ENCODE results near the gene JMJD1C.
A peak's percentile ranks its signal among the peaks of the same experiment; 100 is the strongest.

JMJD1C gene

DNA sequence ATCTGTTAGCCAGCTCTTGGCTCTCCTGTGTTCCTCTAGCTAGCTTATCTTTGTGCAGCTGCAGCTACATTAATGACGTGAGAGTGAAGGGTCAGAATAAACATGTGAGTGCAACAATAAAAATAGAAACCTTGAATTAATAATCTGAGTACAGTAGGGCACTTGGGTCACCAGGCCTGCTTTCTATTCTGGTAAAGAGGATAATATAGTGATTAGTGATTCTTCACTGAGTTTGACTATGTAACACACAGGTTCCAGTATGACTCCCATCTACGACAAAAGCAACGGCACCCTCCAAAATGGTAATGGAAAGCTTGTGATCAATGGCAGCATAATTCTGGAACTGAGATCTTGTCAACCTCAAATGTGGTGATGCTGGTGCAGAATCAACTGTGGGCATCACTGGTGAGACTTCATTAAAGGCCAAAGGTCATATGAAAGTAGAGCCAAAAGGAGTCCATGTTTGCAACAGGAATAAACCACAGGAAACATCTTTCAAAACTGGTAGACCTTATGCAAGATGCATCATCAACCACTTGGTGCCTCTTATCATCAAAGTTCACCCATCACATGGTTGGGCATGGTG lies 255.1 kb downstream of the JMJD1C start:
- DNase-seq, result no peak

DNA sequence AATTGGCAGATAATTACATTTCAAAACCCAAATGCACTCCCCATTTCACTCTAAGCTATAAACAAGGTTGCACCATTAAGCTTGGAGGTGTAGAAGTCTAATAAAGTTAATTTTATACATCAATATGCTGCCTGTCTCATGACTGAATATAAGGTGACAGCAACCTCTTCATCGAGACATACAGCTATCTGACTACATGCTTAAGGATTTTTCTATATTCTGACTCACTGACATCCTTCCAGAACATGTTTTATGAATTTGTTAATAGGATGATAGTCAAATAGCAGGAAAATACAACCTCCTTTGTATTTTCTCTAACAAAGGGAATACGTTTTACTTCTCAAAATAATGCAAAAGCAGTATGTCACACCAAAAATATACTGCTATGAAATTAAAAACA lies 256.1 kb downstream of the JMJD1C start:
- peak; percentile 55 for DNase-seq

DNA sequence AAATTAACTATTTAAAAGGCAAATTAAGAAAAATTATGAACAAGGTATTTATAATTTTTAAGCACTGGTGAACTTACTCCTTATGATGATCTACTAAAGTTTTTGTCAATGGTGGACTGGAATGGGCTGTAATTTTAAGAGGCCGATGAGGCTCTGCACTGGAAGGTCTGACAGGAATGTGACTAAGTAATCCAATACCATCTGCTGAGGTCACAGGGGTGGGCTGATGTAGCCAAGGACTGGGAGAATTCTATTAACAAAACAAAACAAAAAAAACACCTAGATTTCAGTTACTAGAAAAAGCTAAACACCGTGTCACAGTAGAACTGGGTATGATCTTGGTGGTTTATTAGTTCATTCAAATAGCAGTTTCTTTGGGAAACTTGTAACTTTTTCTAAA lies 256.8 kb downstream of the JMJD1C start:
- peak; percentile 63 for DNase-seq

DNA sequence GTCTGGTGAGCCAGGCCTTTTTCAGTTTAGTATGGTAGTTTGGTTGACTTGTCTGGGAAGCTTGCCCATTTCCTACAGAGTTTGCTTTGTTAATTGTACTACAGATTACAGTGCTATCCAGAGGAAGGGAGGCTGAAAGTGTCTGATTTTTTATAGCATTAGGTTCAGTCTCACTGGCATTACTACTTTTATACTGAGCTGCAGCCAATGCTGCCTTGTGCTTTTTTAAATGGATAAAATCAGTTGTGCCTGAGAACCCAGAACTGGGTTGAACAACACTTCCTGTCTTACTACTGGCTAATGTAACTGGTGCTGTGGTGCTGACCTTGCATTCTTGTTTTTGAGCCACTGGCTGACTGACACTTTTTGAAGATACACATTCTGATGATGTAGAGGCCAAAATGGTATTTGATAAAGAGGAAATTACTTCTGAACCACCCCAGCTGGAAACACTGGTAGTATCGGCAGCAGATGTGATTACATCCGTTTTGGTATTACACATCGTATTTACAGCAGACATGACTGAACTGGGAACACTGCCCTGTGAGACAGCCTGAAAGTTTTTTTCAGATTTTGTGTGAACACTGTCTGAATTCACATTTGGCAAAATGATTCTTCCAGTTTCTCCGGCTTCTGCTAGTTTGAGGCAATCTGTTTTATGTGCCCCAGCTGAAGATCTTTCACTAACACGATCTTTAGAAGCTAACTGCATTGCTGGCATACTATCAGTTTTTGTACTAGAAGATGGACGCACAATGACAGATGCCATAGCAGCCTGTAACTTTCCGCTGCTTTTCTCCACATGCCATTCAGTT lies 258.6 kb downstream of the JMJD1C start:
- DNase-seq, result peak; percentile 64

DNA sequence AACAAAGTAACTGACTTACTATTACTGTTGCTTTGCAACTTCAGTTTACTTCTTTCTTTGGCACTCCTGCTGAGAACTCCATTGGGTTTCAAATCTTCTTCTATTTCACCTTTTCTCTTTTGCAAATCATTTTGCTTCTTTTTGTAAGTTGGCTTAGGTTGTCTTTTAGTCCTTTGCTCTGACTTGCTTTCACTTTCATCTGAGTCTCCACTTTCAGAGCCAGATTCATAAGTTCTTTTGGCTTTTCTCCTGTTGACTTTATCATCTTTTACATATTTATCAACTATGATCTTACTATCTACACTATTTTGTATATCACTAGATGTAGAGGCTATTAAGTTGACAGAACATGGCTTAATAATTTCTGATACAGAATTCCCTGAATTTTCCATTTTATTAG lies 259.2 kb downstream of the JMJD1C start:
- no peak for DNase-seq

DNA sequence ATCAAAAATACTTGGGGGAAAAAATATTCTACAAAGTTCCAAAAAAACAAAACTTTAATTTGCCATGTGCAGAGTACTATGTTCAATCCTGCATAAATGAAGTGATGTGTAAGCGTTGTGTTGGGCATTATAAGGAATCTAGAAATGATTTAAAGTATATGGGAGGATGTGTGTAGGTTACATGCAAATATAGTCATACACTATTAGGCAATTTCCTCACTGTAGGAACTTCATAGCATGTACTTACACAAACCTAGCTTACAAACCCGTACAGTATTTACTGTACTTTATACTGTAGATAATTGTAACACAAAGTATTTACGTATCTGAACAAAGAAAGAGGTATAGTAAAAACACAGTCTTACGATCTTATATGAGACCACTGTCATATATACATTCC lies 260.4 kb downstream of the JMJD1C start:
- DNase-seq, result no peak

DNA sequence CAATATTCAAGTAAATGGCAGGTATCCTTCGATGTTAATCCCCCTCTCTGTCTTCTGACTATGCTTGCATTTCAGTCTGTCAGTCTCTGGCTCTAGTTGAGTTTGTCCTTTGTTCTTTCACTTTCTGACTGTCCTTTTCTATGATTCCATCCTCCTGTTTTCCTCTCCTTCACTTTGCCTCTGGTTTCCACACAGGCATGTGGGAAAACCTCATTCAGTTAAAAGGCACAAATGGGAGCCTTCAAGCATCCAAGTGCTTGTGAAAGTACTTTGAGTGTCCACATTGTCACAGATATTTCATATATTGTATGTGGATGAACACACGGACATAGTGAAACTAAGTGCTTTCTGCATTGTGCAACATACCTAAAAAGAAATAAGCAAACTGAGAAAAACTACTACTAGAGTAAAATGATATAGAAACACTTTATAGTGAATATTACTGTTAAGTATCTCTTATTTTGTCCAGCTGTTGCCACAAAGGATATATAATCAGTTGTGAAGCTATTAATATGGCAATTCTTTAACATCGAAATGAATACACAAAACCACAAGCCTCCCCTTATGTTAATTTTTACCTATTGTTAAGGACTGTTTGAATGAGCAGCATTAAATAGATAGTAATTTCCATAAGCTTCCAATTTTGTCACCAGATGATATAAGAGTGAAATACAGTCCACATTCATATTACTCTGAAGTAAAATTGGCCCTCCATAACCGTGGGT lies 260.9 kb downstream of the JMJD1C start:
- DNase-seq, result no peak

DNA sequence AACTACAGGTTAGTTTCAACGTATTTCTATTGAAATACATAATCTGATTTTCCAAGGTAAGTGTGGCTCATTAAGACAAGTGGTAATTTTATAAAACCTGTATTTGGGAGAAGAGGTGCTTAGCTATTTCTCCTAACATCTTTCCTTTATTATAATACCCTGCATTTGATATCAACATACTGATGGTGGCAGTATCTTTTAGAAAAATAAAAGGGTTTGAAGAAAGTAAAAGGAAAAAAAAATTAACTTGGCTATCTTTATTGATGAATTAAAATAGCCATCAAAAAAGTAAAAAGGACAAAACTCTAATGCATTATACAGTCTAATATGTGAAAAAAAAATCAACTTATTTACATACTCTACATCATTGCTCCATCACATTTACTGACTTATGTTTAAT lies 264.7 kb downstream of the JMJD1C start:
- DNase-seq, result no peak

DNA sequence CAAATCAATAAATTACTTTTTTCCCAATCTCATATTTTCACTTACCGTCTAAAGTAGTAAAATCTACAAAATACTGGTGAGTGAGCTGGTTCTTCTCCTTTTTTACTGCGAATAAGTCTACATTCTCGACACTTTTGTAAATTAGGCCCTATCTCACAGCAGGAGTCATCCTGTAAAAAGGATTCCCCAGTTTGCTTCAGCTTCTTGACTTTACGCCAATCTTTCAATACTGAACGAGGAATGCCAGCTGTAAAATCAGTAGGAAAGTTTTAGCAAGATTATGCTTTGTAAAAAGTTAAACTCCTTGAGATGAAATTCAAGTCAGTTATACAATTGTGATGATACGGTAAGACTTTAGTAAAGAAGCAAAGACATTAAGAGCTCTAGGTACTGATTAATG lies 265.3 kb downstream of the JMJD1C start:
- DNase-seq, result no peak

DNA sequence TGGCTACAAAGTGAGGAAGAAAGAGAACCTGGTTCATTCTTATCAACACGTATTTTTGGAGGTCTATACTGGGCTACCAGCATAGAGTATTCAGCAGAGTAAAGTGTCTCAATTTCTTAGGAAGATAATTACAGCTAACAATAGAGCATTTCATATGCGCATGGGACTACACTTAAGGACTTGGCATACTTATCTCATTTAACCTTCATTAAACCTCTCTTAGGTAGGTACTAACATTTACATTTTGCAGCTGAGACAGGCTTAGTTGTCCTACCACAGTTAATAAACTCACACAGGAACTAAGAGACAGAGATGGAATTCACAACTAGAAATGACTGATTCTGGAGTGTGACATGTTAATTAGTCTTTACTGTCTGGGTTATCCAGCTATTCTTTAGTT lies 266.1 kb downstream of the JMJD1C start:
- DNase-seq, result no peak

DNA sequence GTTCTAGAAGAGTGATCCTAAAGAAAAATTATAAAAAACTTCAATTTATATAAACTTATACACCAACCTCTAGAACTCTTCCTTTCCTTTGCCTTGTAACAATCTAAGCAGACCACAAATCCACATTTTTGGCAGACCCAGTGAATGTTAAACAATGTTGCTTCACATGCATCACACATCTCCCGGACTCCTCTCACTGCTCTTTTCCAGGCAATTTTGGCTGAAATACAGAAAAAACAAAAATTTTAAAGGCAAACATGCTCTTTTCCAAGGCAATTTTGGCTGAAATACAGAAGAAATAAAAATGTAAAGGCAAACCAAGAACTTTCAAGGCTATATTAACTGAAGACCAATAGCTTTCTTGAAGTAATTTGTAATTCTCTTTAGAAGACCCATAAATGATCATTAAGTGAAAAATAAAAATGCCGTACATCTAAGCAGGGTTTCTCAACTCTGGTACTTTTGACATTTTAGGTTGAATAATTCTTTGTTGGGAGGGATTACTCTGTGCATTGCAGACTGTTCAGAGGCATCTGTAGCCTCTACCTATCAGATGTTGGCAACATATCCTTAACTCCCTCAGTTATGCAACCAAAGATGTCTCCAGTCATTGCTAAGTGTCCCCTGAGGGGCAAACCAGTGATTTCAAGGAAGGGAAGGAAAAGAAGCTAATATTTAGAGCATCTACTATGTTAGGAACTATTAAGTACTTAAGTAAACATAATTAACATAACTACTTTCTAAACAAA lies 268.3 kb downstream of the JMJD1C start:
- DNase-seq, result peak; percentile 85

DNA sequence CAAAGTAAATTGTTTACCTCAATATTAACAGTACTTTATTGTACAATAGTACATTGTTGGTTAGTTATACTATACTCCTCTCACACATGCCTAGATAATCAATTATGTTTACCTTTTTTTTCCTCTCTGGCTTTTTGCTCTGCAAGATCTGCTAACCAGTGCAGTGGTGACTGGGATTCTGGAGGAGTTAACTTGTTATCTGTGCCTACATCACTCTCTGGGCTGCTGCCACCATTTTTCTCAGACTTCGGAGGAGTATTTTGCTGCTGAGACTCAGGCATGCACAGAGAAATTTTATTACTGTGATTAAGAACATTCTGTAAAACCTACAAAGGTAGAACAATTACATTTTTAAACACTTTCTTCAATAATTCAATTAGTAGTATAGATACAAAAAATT lies 273.0 kb downstream of the JMJD1C start:
- no peak for DNase-seq

DNA sequence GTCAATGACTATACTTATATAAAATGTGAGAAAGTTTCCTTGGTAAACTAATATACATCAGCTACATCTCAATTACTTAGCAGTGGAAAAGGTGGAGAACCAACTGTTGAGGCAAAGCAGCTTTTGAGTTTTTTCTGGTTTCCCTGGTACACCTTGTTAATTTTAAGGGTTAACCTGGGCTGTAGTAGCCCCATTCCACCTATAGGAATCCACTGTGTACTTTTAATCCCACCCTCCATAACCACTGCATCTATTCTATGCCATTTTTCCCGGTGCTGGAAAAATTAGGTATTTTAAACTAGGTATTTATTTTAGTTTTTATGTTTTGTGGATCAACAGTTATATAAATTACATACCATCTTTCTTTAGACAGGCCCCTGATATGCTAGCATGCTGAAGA lies 290.2 kb downstream of the JMJD1C start:
- DNase-seq, result no peak

DNA sequence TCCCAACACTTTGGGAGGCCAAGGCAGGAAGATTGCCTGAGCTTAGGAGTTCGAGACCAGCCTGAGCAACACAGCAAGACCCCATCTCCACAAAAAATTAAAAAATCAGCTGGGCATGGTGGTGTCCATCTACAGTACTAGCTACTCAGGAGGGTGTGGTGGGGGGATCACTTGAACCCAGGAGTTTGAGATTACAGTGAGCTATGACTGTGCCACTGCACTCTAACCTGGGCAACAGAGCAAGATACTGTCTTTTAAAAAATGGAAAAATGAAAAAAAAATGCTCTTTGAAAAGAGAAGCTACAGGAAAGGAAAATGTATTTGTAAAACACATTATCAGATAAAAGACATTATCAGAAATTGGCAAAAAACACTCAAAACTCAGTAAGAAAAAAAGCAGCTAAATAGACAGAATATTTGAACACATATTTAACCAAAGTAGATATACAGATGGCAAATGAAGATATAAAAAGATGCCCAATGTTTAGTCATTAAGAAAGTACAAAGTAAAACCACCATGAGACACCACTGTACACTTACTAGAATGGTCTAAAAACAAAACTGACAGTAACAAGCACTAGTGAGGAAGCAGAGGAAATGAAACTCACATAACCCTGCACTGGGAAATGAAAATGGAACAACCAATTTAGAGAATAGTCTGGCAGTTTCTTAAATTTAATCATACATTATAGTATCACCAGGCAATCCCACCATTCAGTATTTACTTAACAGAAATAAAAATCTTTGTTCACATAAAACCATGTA lies 292.1 kb downstream of the JMJD1C start:
- no peak for DNase-seq

DNA sequence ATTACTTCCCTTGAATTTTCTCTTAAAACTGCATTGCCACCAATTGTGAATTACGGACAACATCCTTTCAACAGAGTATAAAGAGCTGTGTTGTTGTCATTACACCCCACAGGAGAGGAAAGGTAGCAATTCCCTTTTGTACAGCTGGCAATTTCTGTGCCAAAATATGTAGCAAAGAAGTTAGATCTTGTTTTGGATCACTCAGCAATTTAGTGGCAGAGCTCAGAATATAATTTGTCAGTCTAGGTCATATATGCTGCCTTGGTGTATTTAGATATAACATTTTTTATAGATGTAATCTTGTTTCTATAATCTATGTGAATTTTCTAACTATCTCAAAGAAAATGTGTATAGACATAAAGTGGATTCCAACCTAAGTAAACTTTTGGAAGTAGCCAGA lies 293.9 kb downstream of the JMJD1C start:
- no peak for DNase-seq

DNA sequence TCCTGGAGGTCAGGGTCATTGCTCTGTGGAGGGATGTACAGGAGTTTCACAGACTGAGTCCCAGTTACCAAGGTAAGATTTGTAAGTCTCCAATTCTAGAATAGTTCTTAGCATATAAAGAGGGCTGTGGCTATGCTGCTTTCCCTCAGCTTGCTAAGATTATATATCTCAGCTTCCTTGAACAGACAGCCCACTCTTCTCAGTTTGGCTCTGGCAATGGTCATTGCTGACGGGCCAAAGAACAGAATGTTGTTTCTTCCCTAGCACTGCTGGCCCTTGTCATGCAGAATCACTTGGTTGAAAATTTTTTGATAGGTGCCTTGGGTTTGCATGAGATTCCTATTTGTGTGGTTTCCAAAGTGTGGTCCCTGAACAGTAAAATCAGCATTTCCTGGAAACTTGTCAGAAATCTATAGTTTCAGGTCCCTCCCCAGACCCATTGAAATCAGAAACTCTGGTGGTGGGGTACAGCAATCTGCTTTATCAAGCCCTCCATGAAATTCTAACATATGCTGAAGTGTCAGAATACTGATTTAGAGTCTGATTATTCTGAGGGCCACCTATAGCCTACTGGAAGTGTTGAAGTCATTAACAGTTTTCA lies 294.4 kb downstream of the JMJD1C start:
- DNase-seq, result no peak

DNA sequence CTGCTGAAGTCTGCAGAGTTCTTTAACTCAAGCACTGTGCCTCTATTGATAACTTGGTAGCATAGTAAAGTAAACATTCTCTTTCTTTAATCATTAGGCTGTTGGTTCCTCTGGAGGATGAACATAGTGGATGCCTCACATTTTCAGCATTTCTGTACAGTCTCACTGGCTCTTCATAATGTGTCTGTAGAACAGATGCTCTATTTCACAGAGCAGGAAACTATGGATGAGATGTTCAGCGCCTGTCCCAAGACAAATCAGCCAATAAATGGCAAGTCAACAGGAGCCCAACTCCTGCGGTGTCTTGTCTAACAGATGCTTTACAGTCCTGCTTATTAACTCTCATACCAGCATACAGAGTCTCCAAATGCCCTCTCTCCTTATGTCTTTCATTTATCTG lies 296.2 kb downstream of the JMJD1C start:
- DNase-seq, result no peak

DNA sequence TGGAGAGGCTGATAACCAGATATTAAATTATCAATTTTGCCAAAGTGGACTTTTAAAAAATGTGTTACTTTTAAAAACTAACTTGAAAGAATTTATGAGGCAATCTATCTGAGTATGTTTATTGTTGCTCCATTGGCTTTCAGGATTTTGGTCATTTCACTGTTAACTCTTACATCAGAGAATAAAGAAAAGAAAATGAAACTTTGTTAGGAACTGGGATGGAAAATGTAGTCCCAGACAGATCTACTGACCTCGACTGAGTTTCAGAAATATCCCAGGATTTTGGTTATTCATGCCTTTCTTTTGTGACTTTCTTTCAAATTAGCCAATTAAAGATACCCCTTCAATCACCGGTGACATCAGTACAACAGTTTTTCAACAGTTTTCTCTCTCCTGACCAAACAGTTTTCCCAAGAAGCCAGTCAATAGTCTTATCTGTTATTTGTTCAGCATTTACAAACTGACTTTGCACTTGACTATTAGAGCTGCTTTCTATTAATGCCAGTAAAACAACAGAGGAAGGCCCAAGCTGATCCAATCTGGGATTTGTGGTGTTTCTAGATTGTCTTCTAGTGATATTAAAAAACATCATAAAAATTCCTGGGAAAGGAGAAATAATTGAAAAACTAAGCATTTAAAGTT lies 296.8 kb downstream of the JMJD1C start:
- no peak for DNase-seq

DNA sequence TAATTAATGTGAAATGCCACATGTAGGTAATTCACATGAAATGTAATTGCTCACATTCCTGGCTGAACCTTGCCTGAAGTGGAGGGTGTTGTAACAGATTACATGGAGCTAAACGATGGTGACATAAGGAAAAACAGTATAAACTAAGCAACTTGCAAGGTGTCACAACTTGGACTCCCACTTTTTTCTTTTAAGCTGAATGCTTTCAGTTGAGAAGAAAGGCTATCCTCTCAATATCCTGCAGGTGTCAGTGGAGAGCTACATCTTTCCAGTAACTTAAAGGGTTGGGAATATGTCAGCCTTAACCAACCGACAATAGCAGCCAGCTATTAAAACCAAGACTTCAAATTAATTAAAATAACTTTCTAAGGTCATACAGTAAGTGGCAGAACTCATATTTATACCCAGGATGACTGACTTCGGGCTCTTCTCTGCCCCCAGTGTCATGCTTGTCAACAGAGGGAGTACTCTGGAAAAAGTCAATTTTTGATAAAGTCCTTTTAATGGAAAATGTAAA lies 299.0 kb downstream of the JMJD1C start:
- DNase-seq, result peak; percentile 77

DNA sequence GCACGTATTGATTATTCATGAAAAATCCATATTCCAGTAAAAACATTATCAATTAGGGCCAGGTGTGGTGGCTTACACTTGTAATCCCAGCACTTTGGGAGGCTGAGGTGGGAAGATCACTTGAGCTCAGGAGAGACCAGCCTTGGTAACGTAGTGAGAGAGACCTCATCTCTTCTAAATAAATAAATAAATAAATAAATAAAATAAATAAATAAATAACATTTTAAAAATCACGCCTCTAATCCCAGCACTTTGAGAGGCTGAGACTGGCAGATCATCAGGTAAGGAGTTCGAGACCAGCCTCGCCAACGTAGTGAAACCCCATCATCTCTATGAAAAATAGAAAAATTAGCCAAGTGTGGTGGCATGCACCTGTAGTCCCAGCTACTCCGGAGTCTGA lies 300.5 kb downstream of the JMJD1C start:
- no peak for DNase-seq

DNA sequence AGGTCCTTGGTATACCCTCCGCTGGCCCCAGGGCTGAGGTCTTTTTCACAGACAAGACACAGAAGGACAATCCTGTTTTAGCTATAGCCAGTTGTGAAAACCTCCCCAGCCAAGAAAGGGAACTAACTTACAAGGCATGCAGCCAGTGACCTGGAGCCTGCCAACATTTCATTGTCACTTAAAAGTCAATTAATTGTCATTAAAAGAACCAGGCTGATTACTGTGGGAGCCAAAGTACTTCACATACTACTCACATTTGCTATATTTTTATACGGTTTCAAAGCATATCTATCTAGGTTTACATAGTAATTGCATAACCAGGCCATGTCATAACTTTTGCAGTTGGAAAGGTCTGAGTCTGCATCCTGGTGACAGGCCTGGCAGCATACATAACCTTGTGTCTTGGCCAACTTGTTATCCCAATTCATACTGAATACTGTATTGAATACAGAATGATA lies 301.6 kb downstream of the JMJD1C start:
- DNase-seq, result no peak

All from fibroblast of skin of back (primary cell).